ENCODE data around the gene METTL6.
"Not testable (repeated sequence)": the region's sequence is repeated elsewhere in the genome, so short reads cannot be mapped to it uniquely, and the experiment has no call there.

The METTL6 gene

DNA sequence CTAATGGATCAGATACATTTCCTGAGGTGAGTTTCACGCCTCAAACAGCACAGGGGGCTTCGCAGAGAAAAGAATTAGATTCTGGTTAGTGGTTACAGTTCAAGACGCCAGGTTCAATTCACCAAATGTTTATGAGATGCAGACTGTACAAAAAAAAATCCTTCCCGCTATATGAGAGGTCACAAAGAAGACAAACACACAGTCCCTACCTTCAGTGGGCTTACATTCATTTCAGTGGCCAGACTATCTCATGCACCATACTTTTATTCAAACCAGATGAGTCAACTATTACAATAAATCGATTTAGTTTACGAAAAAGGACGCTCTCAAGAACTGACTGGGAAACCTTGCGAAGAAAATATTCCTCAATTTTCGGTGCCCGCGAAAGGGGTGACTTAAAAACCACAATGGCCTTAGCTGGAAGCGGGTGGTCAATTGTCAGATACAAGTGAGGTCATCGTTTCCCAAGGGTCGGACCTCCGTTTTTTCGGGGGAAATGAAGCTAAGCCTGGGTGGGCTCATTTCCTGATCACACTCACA lies 695 bp downstream of the METTL6 start:
- TF ChIP-seq, protein P1, sequence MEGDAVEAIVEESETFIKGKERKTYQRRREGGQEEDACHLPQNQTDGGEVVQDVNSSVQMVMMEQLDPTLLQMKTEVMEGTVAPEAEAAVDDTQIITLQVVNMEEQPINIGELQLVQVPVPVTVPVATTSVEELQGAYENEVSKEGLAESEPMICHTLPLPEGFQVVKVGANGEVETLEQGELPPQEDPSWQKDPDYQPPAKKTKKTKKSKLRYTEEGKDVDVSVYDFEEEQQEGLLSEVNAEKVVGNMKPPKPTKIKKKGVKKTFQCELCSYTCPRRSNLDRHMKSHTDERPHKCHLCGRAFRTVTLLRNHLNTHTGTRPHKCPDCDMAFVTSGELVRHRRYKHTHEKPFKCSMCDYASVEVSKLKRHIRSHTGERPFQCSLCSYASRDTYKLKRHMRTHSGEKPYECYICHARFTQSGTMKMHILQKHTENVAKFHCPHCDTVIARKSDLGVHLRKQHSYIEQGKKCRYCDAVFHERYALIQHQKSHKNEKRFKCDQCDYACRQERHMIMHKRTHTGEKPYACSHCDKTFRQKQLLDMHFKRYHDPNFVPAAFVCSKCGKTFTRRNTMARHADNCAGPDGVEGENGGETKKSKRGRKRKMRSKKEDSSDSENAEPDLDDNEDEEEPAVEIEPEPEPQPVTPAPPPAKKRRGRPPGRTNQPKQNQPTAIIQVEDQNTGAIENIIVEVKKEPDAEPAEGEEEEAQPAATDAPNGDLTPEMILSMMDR (IDR thresholded peaks at IDR 0.05; ENCODE audit: low read depth, low read length): no peak
- peak overlapping the region; percentile 94 for H3K4me3 ChIP-seq (ENCODE audit: low read depth, low read length)

DNA sequence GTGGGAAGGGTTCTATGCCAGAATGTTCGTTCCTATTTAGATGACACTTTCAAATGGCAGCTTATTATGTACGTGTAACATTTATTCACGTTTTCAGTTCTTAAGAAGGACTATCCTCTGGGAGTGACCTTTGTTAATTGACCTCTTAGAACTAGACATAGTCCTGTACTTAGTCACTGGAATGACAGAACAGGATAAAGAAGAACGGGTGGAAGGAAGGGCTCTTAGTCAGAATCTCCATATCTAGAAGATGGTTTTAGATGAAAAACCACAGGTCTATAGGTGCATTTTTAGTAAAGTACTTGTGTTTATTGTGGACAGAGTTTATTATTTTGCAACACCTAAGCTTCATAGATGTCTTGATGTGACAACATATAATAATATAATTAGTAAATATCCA lies 6.5 kb downstream of the METTL6 start:
- H3K4me3 ChIP-seq (ENCODE audit: low read depth, low read length): no peak overlapping the region
- TF ChIP-seq, protein P1 (IDR thresholded peaks at IDR 0.05; ENCODE audit: low read depth, low read length): no peak

DNA sequence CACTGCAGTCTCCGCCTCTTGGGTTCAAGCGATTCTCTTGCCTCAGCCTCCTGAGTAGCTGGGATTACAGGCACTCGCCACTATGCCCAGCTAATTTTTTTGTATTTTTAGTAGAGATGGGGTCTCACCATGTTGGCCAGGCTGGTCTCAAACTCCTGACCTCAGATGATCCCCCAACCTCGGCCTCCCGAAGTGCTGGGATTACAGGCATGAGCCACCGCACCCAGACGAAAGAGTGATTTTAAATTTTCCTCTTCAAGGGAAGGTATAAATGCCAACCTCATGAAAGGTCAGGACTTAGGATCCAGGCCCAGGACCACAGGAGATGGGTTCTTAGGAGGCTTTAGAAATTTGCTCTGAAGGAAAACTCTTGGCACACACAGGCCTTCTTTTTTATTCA lies 16.4 kb downstream of the METTL6 start:
- H3K4me3 ChIP-seq (ENCODE audit: low read depth, low read length): not testable (repeated sequence)

DNA sequence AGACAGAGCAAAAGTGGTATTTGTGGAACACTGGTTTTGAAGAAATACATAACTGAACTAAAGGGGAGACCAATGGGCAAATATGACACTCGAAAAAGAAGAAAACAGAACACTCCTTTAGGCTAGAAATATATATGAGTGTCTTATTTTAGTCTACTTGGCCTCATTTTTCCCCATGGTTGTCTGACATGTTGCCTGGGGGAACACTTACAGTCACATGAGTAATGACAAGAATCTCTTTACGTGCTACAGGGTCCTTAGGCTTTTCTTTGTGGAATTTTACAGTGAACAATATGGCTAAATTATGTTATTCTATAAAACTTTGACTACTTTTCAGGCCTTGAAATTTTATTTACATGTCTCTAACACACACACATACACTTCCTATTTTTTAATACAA lies 17.6 kb downstream of the METTL6 start:
- no peak overlapping the region for H3K4me3 ChIP-seq (ENCODE audit: low read depth, low read length)
- TF ChIP-seq, protein P1 (IDR thresholded peaks at IDR 0.05; ENCODE audit: low read depth, low read length): no peak

DNA sequence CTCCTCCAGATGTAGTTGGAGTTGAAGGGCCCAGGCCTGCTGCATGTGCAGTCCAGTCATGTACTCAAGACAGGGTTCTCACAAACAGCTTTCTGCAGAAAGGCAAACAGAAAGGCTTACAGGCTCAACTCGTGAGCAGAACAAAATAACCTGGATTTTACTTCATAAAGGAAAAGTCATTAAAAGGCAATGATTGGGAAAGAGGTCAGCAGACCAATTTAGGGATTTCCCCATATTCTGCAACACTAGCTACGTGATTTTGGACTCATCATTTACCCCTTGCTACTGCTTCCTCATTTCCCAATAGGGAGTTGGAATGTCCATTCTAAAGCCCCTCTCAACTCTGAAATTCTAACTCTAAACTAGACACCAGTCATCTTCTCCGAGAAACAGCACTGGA lies 18.1 kb downstream of the METTL6 start:
- TF ChIP-seq, protein P1 (IDR thresholded peaks at IDR 0.05; ENCODE audit: low read depth, low read length): no peak

DNA sequence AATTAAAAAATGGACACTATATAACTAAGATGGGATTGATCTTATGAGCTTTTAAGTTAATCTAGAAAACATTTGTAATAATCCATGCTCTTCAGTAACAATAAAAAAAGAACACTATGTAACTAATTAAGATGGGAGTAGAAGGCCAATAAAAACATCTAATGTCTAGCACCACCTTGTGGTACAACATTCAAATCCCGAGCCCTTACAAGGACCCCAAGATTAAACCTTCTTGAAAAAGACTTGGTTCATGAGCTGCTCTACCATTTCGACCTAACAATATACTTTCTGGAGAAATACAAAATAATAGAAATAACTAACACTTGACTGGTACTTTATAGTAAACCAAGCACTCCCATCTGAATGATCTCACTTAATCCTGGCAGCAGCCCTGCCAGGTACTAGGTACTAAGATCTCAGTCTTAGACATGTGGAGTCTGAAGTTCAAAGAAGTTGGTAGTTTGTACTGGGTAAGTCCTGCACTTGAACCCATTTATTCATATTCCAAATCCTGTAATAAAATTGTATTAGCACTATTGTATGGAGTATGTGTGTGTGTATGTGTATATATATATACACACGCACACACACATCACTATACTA lies 21.8 kb downstream of the METTL6 start:
- no peak overlapping the region for H3K4me3 ChIP-seq (ENCODE audit: low read depth, low read length)
- TF ChIP-seq, protein P1 (IDR thresholded peaks at IDR 0.05; ENCODE audit: low read depth, low read length): peak; percentile 38; the same call in 1 of the 2 replicates

More for the DNA sequence above, 18.1 kb downstream of the METTL6 start:
- H3K4me3 ChIP-seq (ENCODE audit: low read depth, low read length): no peak overlapping the region

DNA sequence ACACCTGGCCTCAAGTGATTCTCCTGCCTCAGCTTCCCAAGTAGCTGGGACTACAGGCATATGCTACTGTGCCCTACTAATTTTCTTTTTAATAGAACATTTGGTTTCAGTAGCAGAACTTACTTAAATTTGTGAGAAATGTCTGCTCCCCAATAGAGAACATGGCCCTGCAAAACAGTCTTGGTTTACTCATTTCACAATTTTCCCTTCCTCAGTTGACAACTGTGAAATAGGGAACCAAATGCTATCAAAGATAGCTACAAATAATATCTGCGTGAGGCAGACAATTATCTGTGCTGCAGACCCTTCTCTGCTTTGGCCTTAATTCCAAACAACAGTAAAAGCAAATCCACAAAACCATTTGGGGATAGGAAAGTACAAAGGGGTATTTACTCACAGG lies 22.6 kb downstream of the METTL6 start:
- H3K4me3 ChIP-seq (ENCODE audit: low read depth, low read length): no peak overlapping the region
- TF ChIP-seq, protein P1 (IDR thresholded peaks at IDR 0.05; ENCODE audit: low read depth, low read length): no peak

DNA sequence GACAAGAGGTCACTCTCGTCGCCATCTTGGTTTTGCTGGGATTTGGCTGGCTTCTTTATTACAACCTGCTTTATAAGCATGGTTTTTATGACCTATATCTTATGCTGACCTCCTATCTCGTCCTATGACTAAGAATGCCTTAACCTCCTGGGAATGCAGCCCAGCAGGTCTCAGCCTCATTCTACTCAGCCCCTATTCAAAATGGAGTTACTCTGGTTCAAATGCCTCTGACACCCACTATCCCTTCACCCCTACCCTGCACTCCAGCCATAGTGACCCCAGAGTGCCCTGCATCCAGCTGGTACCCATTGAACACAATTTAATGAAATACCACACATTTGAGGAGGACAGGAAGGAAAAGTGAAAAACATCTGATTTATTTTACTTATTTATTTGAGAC lies 23.4 kb downstream of the METTL6 start:
- H3K4me3 ChIP-seq (ENCODE audit: low read depth, low read length): no peak overlapping the region
- TF ChIP-seq, protein P1 (IDR thresholded peaks at IDR 0.05; ENCODE audit: low read depth, low read length): no peak

Data from WI38 (cell line).